ENCODE measurements around the gene GANC. TPM values are rescaled to one million over a fixed set of nuclear protein-coding genes. Genes with fewer than 3 reads are reported as not detected.
A peak's percentile ranks its signal among the peaks of the same experiment; 100 is the strongest.

Gene GANC
- total RNA-seq, 4 donors from 2014 or later, result 24.3 to 35.5 (median 34.2) TPM

- Histone ChIP-seq H3K27me3 (no peaks in the 10 kb centered on the region), H3K36me3 (peaks cover 0 to 64% (median 0%) of the 10 kb centered on the region in 3 donors), H3K4me1 (no peaks in the 10 kb centered on the region), H3K9me3 (no peaks in the 10 kb centered on the region), H3K4me3 (no peak overlapping the region), H3K27ac (no peak overlapping the region)
- DNase-seq (ENCODE audit: low spot score in 2 of 2), result no peak
- WGBS, 2 donors, result 53 to 55% methylated on average over 4 of the region's 4 CpGs
- no peak for TF ChIP-seq POLR2A (IDR thresholded peaks at IDR 0.05)
Observed at GRCh38 chr15:42384597-42384996, 111.6 kb downstream of the GANC start.

- H3K4me1 ChIP-seq, result no peaks in the 10 kb centered on the region
- WGBS, 2 donors, result 29 to 43% methylated on average over 5 of the region's 5 CpGs
- no peaks in the 10 kb centered on the region for H3K27me3 ChIP-seq
- DNase-seq (ENCODE audit: low spot score in 2 of 2), result no peak
- H3K36me3 ChIP-seq, result peaks cover 0 to 65% (median 0%) of the 10 kb centered on the region in 3 donors
- no peak overlapping the region for H3K4me3 ChIP-seq
- no peak overlapping the region for H3K27ac ChIP-seq
- H3K9me3 ChIP-seq, result no peaks in the 10 kb centered on the region
- TF ChIP-seq POLR2A (IDR thresholded peaks at IDR 0.05) (no peak), CTCF (IDR thresholded peaks at IDR 0.05) (peak in 1 of 5 experiments; percentile 21)
Observed at GRCh38 chr15:42385206-42385979, 112.4 kb downstream of the GANC start.

GRCh38 chr15:42385980-42386700 lies 113.1 kb downstream of the GANC start:
- 79 to 80% methylated on average over 12 of the region's 12 CpGs for WGBS, 2 donors
- H3K27me3 ChIP-seq, result no peaks in the 10 kb centered on the region
- peaks cover 0 to 65% (median 0%) of the 10 kb centered on the region in 3 donors for H3K36me3 ChIP-seq
- no peak overlapping the region for H3K4me3 ChIP-seq
- no peaks in the 10 kb centered on the region for H3K9me3 ChIP-seq
- no peaks in the 10 kb centered on the region for H3K4me1 ChIP-seq
- H3K27ac ChIP-seq, result no peak overlapping the region
- TF ChIP-seq POLR2A (IDR thresholded peaks at IDR 0.05), result no peak
- TF ChIP-seq EP300 (IDR thresholded peaks at IDR 0.05), result no peak
- TF ChIP-seq CTCF (IDR thresholded peaks at IDR 0.05), result no peak
- DNase-seq (ENCODE audit: low spot score in 2 of 2), result no peak

GRCh38 chr15:42387603-42388002 lies 114.6 kb downstream of the GANC start:
- peaks cover 0 to 65% (median 0%) of the 10 kb centered on the region in 3 donors for H3K36me3 ChIP-seq
- no peaks in the 10 kb centered on the region for H3K27me3 ChIP-seq
- DNase-seq (ENCODE audit: low spot score in 2 of 2), result no peak
- no peaks in the 10 kb centered on the region for H3K9me3 ChIP-seq
- WGBS, 2 donors, result 73 to 77% methylated on average over 8 of the region's 8 CpGs
- no peak overlapping the region for H3K4me3 ChIP-seq
- no peaks in the 10 kb centered on the region for H3K4me1 ChIP-seq
- TF ChIP-seq EP300 (IDR thresholded peaks at IDR 0.05) (no peak), POLR2A (IDR thresholded peaks at IDR 0.05) (no peak), CTCF (IDR thresholded peaks at IDR 0.05) (no peak)
- H3K27ac ChIP-seq, result no peak overlapping the region

GRCh38 chr15:42392309-42393024 lies 119.5 kb downstream of the GANC start:
- no peak for DNase-seq (ENCODE audit: low spot score in 2 of 2)
- TF ChIP-seq EP300 (IDR thresholded peaks at IDR 0.05) (no peak), CTCF (IDR thresholded peaks at IDR 0.05) (no peak), POLR2A (IDR thresholded peaks at IDR 0.05) (no peak)
- H3K9me3 ChIP-seq, result no peaks in the 10 kb centered on the region
- no peak overlapping the region for H3K4me3 ChIP-seq
- H3K4me1 ChIP-seq, result no peaks in the 10 kb centered on the region
- WGBS, 2 donors, result 55 to 63% methylated on average over 11 of the region's 11 CpGs
- H3K36me3 ChIP-seq, result peaks cover 0 to 35% (median 0%) of the 10 kb centered on the region in 3 donors
- H3K27me3 ChIP-seq, result no peaks in the 10 kb centered on the region
- H3K27ac ChIP-seq, result peak overlapping the region in 2 of 4 donors; percentile 2 to 35
